COLO668 (cell line): Measurements from ENCODE around the gene EIF5AL1.
"Not testable (repeated sequence)": the region's sequence is repeated elsewhere in the genome, so short reads cannot be mapped to it uniquely, and the experiment has no call there.

Experiments used
- DNase-seq: peaks from one replicate; lab custom pipeline; 2025; ENCODE audit not compliant: unreplicated experiment; lab: John Stamatoyannopoulos, UW

The EIF5AL1 gene

GRCh38 chr10:79509306-79509933, 2.9 kb upstream of the EIF5AL1 start:
- not testable (repeated sequence) for DNase-seq

- not testable (repeated sequence) for DNase-seq
Observed at GRCh38 chr10:79509934-79510508, 2.3 kb upstream of the EIF5AL1 start.

GRCh38 chr10:79516532-79517205, 4.3 kb downstream of the EIF5AL1 start:
- not testable (repeated sequence) for DNase-seq

- DNase-seq = not testable (repeated sequence)
Observed at GRCh38 chr10:79517567-79517966, 5.2 kb downstream of the EIF5AL1 start.

- not testable (repeated sequence) for DNase-seq
Observed at GRCh38 chr10:79521751-79522150, 9.4 kb downstream of the EIF5AL1 start.

GRCh38 chr10:79522464-79522863, 10.1 kb downstream of the EIF5AL1 start:
- DNase-seq = not testable (repeated sequence)

- not testable (repeated sequence) for DNase-seq
Observed at GRCh38 chr10:79523157-79523853, 11.0 kb downstream of the EIF5AL1 start.

- DNase-seq = not testable (repeated sequence)
Observed at GRCh38 chr10:79525049-79525710, 12.8 kb downstream of the EIF5AL1 start.

GRCh38 chr10:79528261-79528660, 15.9 kb downstream of the EIF5AL1 start:
- not testable (repeated sequence) for DNase-seq

GRCh38 chr10:79533142-79533902, 21.0 kb downstream of the EIF5AL1 start:
- DNase-seq = not testable (repeated sequence)

- DNase-seq = not testable (repeated sequence)
Observed at GRCh38 chr10:79533903-79534175, 21.5 kb downstream of the EIF5AL1 start.

- not testable (repeated sequence) for DNase-seq
Observed at GRCh38 chr10:79538311-79538710, 26.0 kb downstream of the EIF5AL1 start.

- not testable (repeated sequence) for DNase-seq
Observed at GRCh38 chr10:79540930-79541329, 28.6 kb downstream of the EIF5AL1 start.

- DNase-seq = no peak
Observed at GRCh38 chr10:79542626-79543025, 30.3 kb downstream of the EIF5AL1 start.

GRCh38 chr10:79544408-79544807, 32.1 kb downstream of the EIF5AL1 start:
- DNase-seq = not testable (repeated sequence)

GRCh38 chr10:79544926-79545659, 32.8 kb downstream of the EIF5AL1 start:
- DNase-seq = not testable (repeated sequence)

GRCh38 chr10:79547128-79547527, 34.8 kb downstream of the EIF5AL1 start:
- not testable (repeated sequence) for DNase-seq

GRCh38 chr10:79547973-79548372, 35.6 kb downstream of the EIF5AL1 start:
- no peak for DNase-seq

GRCh38 chr10:79552143-79552542, 39.8 kb downstream of the EIF5AL1 start:
- no peak for DNase-seq
